Measurements from ENCODE around the gene SRA1.
A peak's percentile ranks its signal among the peaks of the same experiment; 100 is the strongest.

The SRA1 gene

DNA sequence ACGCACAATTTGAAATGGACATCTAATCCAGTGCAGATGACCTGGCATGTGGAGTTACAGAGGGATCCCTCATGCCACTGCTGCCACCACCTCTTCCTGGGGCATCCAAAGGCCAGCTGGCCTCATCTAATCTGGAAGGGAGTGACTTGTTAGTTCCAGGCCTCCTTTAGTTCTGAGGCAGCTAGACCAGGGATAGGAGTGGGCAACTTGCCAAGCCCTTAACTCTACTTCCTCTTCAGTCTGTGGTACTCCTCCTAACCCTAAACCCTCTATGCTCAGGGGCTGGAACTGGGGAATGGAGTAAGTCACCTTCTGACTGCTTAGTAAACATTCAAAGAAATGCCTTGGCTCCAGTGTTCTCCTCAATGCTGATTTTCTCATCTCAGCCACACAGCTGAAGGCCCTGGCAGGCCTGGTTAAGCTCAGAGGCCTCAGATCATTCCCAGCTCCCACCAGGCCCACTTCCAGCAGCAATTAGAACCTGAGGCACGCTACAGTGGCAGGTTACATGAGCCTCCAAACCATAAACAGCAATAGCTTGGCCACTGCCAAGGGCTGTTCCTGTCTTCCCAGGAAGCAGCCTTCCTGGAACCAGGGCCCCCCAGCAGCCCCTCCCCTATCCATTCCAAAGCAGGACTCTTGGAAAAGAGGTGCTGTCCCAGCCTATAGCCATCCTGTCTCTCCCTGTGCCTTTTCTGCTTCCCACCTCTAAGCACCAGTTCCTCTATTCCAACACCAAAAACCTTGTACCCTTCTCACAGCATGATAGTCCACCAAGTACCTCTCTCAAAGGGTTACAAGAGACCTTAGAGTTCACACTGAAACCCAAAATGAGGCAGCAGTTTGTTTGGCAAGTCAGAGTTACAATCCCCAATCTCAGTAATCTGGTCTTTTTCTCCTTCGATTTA lies 7.8 kb downstream of the SRA1 start:
- DNase-seq: peak; percentile 95

DNA sequence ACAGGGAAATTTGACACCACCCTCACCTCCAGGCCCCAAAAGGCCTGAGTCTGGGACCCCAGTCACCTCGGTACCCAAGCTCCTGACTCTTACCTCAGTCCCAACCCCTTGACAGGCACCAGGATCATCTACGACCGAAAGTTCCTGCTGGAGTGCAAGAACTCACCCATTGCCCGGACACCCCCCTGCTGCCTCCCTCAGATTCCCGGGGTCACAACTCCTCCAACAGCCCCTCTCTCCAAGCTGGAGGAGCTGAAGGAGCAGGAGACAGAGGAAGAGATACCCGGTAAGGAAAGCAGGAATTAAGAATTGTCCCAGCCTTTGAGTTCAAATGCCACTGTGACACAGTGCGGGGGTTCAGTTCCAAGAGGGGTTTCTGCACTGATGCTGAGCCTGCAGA lies 8.5 kb downstream of the SRA1 start:
- no peak for DNase-seq

DNA sequence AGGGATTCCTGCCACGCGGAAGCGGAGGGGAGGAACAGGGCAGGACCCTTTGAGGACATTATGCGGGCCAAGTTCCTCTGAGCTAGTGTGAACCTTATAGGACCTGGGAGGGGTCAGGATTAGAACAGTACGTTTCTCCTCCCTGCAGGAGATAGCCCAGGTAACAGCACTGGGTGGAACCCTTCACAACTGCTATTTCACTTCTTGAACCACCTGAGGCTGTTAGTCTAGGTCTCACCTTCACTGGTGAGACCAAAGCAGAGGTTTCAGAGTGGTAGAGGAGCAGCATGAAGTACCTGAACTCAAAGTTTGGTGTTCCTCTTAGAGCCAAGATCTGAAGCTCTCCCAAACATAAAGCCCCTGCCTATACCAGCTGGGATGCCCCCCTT lies 9.0 kb downstream of the SRA1 start:
- DNase-seq: no peak

DNA sequence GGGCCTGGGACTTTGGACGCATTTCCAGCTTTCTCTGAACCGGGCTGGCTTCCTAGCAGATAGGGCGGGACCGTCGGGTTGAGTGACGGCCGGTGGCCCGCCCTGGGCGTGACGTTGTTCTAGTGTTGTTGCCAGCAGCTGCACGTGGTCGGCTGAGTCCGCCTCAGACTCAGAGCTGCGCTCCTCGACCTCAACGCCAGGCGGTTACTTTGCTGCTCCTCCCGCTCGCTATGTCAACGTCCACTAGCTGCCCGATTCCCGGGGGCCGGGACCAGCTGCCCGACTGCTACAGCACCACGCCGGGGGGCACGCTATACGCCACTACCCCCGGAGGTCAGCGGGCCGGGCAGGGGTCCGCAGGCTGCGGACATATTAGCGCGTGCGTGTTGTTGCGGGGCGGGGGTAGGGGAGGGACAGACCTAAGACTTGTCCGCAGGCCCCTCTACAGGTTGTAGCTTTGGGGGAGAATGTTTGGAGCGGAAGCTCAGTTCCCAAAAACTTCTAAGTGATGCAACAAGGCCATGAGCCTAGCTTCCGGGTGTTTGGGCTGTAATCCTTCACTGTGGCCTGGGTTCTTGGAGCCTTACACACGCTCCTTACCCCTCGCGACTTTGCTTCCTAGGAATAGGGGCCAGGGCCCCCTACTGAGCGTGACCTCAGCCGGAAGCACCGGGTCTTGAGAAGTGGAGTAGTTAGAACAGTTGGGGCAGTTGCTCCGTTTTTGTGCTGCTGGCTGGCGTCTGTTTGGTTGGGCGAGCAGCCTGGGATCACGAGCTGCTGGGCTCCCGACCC lies 9.6 kb downstream of the SRA1 start, which contains the start of gene EIF4EBP3:
EIF4EBP3 (plus strand) TSS at position 155 of the 792 bp plus-strand sequence; CDS start at position 231, 76 bp downstream.
- DNase-seq: peak; percentile 91

DNA sequence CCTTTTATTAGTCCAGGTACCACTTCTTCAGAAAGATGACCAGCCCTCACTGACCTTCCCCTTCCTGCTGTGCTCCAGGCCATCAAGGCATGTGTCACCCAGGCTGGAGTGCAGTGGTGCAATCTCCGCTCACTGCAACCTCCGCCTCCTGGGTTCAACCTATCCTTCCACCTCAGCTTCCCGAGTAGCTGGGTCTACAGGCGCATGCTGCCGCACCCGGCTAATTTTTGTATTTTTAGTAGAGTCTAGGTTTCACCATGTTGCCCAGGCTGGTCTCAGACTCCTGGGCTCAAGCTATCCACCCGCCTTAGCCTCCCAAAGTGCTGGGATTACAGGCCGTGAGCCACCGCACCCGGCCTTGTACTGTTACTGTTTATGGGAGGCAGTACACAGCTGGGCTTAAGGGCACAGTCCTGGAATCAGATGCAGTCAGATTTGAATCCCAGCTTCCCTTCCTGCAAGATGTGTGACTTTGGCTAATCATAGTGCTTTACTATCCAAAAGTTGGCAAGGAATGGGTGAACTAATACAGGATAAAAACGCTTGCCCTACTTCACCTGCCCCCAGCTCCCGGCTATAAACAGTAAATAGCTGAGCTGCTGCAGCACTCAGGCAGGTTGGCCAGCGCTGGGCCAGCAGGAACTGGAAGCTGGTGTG lies 10.3 kb downstream of the SRA1 start:
- DNase-seq: peak; percentile 10

DNA sequence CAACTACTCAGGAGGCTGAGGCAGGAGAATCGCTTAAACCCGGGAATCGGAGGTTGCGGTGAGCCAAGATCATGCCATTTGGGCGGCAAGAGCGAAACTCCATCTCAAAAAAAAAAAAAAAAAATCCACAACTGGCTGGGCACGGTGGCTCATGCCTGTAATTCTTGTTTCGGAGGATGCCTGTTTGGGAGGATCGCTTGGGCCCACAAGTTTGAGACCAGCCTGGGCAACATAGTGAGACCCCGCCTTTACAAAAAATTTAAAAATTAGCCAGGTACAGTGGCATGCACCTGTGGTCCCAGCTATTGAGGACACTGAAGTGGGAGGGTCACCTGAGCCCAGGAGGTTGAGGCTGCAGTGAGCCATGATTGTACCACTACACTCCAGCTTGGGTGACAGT lies 11.7 kb downstream of the SRA1 start:
- DNase-seq: no peak

DNA sequence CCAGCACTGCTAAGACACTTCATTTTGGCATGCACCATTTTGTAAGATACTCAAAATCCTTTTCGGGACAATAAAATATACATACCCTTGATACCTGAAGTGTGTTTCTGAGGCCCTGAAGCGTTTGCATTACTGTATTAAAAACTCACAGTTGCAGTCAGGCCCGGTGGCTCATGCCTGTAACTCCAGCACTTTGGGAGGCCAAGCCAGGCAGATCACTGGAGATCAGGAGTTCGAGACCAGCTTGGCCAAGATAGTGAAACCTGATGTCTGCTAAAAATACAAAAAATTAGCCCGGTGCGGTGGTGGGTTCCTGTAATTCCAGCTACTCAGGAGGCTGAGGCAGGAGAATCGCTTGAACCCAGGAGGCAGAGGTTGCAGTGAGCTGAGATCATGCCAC lies 12.3 kb downstream of the SRA1 start:
- no peak for DNase-seq

DNA sequence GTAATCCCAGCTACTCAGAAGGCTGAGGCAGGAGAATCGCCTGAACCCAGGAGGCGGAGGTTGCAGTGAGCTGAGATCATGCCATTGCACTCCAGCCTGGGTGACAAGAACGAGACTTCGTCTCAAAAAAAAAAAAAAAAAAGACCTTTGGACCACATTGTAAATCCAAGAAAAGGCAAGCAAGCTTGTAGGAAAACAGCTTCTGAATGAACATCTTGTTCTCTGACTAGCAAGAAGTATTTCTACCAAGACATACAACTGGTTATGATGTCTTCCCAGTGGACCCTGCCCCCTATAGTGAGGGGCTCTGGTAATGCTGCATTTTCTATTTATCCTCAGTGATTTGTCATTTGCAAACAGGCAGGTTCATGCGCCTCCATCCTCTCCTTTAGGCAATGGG lies 14.3 kb downstream of the SRA1 start:
- no peak for DNase-seq

DNA sequence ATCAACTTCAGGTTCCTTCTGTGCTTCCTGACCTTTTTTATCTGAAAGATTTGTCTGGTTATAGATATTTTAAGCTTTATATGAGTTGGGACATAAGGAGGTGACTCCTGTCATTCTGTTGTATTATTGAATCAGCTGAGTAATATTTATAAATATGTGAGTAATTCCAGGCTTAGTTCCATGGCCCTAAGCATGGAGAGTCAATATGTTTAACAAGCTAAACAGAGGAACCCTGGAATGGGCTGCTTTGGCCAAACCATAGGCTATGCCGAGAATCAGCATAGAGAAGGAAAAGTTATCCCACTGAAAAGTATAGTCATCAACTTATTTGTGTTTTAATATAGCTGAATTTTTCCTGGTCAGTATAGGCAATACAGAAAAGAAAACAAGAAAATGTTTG lies 17.0 kb downstream of the SRA1 start:
- DNase-seq: no peak

DNA sequence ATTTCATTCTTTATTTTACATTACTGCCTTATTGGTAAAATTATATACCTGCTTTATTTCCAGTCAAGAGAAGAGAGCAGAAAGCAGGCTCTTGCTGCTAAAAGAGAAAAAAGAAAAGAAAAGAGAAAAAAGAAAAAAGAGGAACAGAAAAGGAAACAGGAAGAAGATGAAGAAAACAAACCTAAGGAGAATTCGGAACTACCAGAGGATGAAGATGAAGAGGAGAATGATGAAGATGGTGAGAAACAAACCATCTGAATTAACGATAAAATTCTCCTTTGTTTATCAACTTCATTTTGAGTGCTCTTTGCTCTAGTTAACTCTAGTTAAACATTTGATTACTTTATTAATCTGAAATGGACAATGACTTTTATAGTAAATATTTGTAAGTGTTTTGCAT lies 33.3 kb downstream of the SRA1 start:
- DNase-seq: peak; percentile 13

DNA sequence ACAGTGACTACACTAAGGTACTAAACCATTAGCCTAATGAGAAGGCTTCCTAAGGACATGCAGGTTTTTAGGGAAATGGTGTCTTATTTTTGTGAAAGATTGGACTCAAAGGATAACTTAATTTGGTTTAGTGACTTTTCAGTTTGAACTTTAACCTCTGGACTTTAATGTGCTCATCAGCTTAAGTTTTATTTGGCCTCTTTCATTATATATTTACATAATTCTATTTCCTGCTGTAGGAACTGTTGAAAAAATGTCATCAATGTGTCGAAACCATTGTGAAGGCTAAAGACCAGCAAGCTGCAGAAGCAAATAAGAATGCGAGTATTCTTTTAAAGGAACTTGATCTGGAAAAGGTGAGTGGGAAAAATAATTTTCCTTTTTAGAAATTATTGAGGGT lies 44.1 kb downstream of the SRA1 start:
- DNase-seq: no peak

DNA sequence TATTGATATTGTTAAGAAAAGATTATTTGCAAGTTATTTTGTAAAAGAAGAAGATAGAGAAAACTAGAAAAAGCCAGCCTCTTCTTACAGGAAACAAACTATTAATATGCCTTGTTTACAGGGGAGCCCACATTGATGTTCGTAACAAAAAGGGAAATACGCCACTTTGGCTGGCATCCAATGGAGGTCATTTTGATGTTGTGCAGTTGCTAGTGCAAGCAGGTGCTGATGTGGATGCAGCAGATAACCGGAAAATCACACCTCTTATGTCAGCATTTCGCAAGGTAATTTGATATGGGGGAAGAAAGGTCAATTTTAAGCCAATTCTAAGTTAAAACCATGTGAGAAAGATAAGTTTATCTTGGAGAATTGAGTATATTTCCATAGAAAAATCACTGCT lies 47.4 kb downstream of the SRA1 start:
- DNase-seq: no peak

DNA sequence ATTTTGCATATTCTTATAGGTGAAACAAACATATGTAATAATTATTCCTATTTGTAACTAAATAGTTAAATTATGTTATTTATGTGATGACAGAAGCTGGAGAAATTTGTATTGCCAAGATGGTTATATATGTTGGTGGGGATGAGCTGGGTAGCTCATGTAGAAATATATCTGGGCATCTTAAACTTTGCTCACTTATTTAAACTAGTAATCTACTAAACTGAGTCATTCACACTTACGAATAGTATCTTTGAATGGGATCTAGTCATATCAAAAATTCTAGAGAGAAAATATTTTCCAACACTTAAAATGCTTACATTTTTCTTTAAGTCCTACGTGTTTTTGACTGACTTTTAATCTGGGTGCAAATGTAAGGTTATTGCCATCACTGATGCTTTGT lies 54.4 kb downstream of the SRA1 start:
- DNase-seq: no peak
